HUES48 (cell line): ENCODE results near the gene BNC2.

Experiments used
- H3K27ac ChIP-seq: one replicate; pipeline ENCODE4 v1.7.0; 2013; ENCODE audit warnings: low read depth, low read length, inconsistent platforms
- H3K27me3 ChIP-seq: 2 replicates; pipeline ENCODE4 v1.6.1; 2013; ENCODE audit warnings: mild to moderate bottlenecking, low read length; ENCODE audit not compliant: control insufficient read depth, insufficient read depth
- H3K36me3 ChIP-seq: 2 replicates; pipeline ENCODE4 v1.6.1; 2013; ENCODE audit warnings: low read length; ENCODE audit not compliant: control insufficient read depth, insufficient read depth
- H3K4me1 ChIP-seq: 2 replicates; pipeline ENCODE4 v1.6.1; 2013; ENCODE audit warnings: mild to moderate bottlenecking, low read length; ENCODE audit not compliant: control insufficient read depth, insufficient read depth
- H3K4me3 ChIP-seq: 2 replicates; pipeline ENCODE4 v1.5.1; 2013; ENCODE audit warnings: mild to moderate bottlenecking, low read depth, low read length
- H3K9ac ChIP-seq: 2 replicates; pipeline ENCODE4 v1.6.1; 2013; ENCODE audit warnings: mild to moderate bottlenecking, low read depth, low read length, moderate library complexity
- H3K9me3 ChIP-seq: 2 replicates; pipeline ENCODE4 v1.6.1; 2013; ENCODE audit warnings: low read length; ENCODE audit not compliant: control insufficient read depth, insufficient read depth

The BNC2 gene

DNA sequence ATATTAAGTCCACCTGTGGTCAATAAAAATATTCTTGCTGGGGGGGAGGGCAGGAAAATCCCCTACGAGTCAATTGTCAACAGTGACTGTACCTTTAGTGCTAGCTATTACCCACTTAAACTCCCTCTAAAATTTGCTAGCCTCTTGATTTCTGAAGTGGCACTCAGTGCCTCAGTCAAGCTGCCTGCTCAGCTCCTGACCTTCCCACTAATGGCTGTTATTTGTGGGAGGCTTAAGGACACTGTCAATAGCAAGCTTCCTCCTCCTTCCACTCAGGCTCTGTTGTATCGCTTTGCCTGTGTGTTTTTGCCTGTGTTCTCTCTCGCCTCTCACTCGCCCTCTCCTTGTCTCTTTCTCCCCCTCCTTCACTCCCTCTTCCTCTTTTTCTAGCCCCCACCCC, 140.8 kb downstream of the BNC2 start:
- peak overlapping the region; percentile 50 for H3K27ac ChIP-seq
- no peaks in the 10 kb centered on the region for H3K36me3 ChIP-seq
- peak overlapping the region; percentile 25; the same call in 1 of the 2 replicates for H3K4me3 ChIP-seq
- H3K9me3 ChIP-seq = no peaks in the 10 kb centered on the region
- H3K27me3 ChIP-seq = no peaks in the 10 kb centered on the region
- H3K4me1 ChIP-seq = peaks cover 90% of the 10 kb centered on the region
- peak overlapping the region; percentile 28; the same call in 1 of the 2 replicates for H3K9ac ChIP-seq

DNA sequence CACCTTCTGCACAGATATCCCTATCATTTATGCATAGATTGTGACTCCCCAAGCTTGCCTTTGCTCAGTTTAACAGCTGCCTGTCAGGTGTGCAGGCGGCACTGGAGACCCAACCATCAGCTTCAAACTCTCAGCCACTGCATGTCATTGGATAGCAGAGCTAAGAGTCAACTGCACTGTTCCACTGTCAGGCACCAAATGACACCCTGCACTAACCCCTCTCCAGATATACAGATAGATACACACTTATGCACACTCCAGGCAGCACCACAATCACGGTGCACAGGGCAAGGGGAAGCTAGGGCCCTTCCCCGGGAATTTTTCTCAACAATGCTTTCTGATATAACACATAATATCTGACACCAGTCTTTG, 142.3 kb downstream of the BNC2 start:
- H3K27me3 ChIP-seq = no peaks in the 10 kb centered on the region
- H3K4me3 ChIP-seq = peak overlapping the region; percentile 80
- H3K9me3 ChIP-seq = no peaks in the 10 kb centered on the region
- peaks cover 75% of the 10 kb centered on the region for H3K4me1 ChIP-seq
- no peaks in the 10 kb centered on the region for H3K36me3 ChIP-seq
- H3K9ac ChIP-seq = no peak overlapping the region
- no peak overlapping the region for H3K27ac ChIP-seq

DNA sequence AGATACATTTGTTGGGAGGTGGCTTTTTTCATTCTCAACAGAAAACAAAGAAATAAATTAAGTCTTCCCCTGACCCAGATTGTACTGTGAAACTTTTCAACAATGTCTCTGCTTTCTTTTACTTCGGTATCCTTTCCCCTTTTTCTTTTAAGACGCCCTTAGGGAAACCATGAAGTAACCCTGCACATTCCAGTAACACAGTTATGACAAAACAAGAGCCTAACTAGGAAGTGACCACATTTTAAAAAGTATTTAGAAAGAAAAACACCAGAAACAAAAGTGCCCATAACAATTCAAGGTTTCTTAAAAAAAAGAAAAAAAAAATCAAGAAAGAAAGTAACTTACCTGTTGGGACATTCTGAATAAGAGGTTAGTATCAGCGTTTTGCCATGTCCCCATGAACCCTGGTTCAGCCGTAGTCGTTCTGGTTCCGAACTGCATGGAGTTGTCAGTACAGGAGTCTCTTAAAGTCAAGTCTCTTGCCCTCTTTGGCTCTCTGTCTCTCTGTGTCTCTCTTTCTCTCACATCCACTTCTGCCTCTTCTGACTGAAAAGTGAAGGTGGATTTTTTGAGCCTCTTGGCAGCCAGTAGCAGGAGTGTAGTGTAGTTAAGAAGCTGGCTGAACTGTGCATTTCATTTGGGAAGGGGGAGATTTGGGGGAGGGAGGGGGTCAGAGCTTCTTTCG, 142.9 kb downstream of the BNC2 start:
- H3K27ac ChIP-seq = peak overlapping the region; percentile 89
- no peaks in the 10 kb centered on the region for H3K9me3 ChIP-seq
- peaks cover 70% of the 10 kb centered on the region for H3K4me1 ChIP-seq
- peak overlapping the region; percentile 82 for H3K9ac ChIP-seq
- H3K4me3 ChIP-seq = peak overlapping the region; percentile 80
- no peaks in the 10 kb centered on the region for H3K36me3 ChIP-seq
- H3K27me3 ChIP-seq = no peaks in the 10 kb centered on the region

DNA sequence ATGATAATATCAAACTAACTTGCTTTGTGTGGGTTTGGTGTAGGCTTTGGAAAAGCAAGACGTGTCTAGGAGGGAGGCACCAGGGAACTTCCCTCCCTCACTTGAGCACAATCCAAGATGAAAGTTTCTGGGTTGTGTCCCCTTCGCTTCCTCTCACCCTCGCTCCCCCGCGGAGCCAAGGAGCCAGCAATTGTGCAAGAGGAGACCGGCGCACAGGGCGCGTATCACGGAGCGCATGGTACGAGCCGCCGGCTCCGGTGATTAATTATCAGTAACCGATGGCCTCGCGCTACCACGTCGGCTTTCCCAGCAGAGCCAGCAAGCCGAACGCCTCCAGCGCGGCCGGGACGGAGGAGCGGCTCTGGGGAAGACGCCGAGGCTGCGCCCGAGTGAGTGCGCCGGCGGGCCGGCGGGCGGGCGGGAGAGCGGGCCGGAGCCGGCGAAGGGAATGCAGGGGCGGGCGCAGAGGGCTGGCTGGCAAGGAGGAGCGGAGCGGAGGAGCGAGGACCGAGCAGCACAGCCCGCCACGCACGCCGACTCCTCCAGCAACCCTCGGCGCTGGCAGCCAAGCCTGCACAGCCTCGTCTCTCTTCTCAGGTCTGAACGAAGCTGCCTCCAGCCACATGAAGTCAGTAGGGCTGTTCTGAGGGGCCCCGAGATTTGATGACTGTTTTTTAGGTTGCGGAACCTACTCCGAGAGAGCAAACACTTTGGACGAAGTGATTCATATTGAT, 143.6 kb downstream of the BNC2 start:
- Histone ChIP-seq H3K4me1 (peaks cover 66% of the 10 kb centered on the region), H3K27ac (peak overlapping the region; percentile 89), H3K36me3 (no peaks in the 10 kb centered on the region), H3K9ac (peak overlapping the region; percentile 82), H3K27me3 (no peaks in the 10 kb centered on the region), H3K9me3 (no peaks in the 10 kb centered on the region), H3K4me3 (peak overlapping the region; percentile 80)

DNA sequence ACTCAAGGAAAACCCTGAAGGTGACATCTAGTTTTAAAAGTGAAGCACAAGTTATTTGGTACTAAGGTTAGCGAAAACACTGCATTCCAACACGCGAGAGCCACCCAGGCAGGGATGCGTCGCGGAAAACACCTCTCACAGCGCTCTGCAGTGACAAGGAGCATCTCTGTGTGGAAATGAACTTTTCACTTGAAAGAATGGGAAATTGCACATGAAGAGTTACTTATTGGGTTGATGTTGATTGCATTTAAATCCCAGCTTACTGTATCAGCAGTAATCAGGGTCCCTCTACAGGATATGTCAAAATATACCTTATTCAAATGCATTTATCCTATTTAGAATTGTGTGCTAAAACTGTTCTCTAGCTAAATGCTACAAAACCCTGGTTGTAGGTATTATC, 144.4 kb downstream of the BNC2 start:
- Histone ChIP-seq H3K4me3 (peak overlapping the region; percentile 80), H3K27ac (peak overlapping the region; percentile 89)

DNA sequence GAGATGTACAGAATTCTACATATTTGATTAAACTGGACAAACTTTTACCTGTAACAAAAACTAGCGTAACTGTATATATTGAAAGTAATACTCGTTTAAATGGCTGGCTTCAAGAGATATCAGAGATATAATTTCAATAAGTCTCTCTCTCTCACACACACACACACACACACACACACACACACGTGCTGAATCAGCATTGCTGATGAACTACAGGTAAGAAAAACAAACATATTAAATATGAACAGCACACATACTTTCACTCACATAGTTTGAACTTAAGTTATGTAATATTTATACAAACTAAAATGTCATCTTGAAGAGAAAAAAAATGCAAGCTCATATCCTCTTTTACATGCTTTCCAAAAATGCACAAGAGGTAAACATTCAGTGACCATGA, 145.4 kb downstream of the BNC2 start:
- Histone ChIP-seq H3K36me3 (no peaks in the 10 kb centered on the region), H3K27ac (no peak overlapping the region), H3K27me3 (no peaks in the 10 kb centered on the region), H3K9me3 (no peaks in the 10 kb centered on the region), H3K9ac (no peak overlapping the region), H3K4me3 (no peak overlapping the region), H3K4me1 (peaks cover 62% of the 10 kb centered on the region)

More for the DNA sequence above, 144.4 kb downstream of the BNC2 start:
- Histone ChIP-seq H3K9ac (peak overlapping the region; percentile 82; the same call in 1 of the 2 replicates), H3K27me3 (no peaks in the 10 kb centered on the region), H3K4me1 (peaks cover 65% of the 10 kb centered on the region), H3K9me3 (no peaks in the 10 kb centered on the region), H3K36me3 (no peaks in the 10 kb centered on the region)

DNA sequence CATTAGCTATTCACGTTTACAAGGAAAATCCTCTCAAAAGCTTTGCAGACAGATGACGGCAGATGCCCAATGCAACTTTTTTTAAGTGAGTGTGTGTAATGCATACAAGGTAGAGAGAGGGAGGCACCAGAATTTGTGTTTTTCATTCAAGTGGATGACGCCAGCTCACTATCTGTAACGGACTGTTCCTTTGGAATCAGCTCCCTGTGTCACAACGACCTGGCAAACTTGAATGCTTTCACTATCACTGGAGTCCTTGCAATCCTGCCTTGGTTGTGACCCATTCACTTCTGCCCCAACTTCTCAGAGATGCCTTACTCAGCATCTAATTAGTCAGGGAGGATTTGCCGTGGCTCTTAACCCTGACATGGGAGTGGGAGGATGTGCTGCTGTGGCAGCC, 148.5 kb downstream of the BNC2 start:
- Histone ChIP-seq H3K36me3 (no peaks in the 10 kb centered on the region), H3K9ac (no peak overlapping the region), H3K27ac (no peak overlapping the region), H3K4me3 (no peak overlapping the region), H3K9me3 (no peaks in the 10 kb centered on the region), H3K27me3 (no peaks in the 10 kb centered on the region), H3K4me1 (peaks cover 63% of the 10 kb centered on the region)

DNA sequence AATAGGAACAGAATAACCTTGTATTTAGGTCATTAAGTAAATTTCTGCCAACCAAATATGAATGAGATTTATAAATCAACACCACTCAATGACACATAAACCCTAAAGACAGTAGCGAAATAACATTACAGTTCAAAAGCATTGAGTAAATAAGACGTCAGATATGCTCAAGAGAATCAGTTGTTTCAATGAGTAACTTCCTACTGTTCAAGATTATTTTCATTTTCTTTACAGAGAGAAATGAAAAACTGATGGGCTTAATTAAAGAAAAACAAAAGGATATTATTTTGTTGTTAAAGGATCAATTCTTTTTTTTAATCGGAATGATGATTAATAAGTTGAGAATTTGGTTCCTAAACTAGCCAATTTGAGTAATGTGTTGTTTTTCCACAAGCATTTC, 150.1 kb downstream of the BNC2 start:
- Histone ChIP-seq H3K9me3 (no peaks in the 10 kb centered on the region), H3K4me1 (peaks cover 69% of the 10 kb centered on the region), H3K27ac (no peak overlapping the region), H3K27me3 (no peaks in the 10 kb centered on the region), H3K36me3 (no peaks in the 10 kb centered on the region), H3K9ac (no peak overlapping the region), H3K4me3 (no peak overlapping the region)

DNA sequence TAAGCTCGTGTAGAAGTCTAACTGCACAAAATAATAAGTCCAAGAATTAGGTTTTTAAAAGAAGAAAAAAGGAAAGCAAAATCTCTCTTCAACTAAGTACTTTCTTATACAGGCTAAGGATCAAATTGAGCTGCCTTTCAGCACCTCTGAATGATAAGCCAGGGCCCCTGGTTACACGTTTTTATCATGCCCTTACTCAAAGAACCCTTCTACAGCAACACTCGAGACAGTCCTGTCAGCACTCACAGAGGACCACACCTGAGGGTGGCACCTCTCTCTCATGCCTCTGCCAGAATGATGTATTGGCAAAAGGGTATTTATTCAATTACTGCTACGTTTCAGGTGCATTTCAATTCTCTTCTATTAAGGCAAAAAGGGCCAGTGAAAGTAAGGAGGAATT, 150.5 kb downstream of the BNC2 start:
- H3K36me3 ChIP-seq = no peaks in the 10 kb centered on the region
- H3K27me3 ChIP-seq = no peaks in the 10 kb centered on the region
- no peak overlapping the region for H3K4me3 ChIP-seq
- H3K9me3 ChIP-seq = no peaks in the 10 kb centered on the region
- no peak overlapping the region for H3K9ac ChIP-seq
- H3K27ac ChIP-seq = no peak overlapping the region
- peaks cover 65% of the 10 kb centered on the region for H3K4me1 ChIP-seq

DNA sequence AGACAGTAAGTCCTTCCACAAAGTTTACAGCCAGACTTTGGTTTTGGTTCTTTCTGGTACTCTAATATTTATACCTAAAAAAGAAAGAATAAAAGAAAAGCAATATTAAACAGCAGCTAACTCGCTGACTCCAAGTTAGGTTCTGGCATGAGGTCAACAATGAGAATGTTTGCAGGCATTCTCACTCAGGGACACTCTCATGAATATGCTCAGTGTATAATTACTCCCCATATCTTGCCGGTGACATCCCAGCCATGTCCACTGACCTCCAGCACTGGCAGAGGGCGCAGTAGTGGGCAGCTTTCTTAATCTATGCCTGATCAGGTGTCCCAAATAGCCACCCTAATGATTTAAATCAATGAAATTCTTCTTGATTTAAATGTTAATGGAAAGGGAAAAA, 151.5 kb downstream of the BNC2 start:
- no peak overlapping the region for H3K4me3 ChIP-seq
- H3K27ac ChIP-seq = no peak overlapping the region
- no peaks in the 10 kb centered on the region for H3K9me3 ChIP-seq
- H3K27me3 ChIP-seq = no peaks in the 10 kb centered on the region
- H3K36me3 ChIP-seq = no peaks in the 10 kb centered on the region
- no peak overlapping the region for H3K9ac ChIP-seq
- peaks cover 69% of the 10 kb centered on the region for H3K4me1 ChIP-seq

DNA sequence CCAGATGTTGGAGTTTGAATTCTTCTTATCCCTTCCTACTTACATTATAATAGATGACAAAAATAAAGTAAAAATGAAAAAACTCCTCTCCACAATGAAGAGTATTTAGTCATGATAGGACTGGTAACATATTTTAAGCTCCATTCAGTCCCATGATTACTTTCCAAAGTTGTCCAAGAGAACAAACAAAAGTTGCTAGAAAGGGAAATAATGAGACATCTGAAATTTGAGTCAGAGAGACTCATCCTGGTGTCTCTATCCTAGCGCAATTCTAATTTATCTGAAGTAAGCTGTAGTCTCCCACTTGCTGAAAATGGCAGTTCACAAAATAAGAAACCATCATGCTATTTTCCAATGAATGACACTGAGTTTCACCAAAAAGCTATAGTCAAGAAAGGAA, 152.2 kb downstream of the BNC2 start:
- no peak overlapping the region for H3K27ac ChIP-seq
- no peaks in the 10 kb centered on the region for H3K9me3 ChIP-seq
- H3K27me3 ChIP-seq = no peaks in the 10 kb centered on the region
- no peaks in the 10 kb centered on the region for H3K36me3 ChIP-seq
- peaks cover 74% of the 10 kb centered on the region for H3K4me1 ChIP-seq
- no peak overlapping the region for H3K9ac ChIP-seq
- no peak overlapping the region for H3K4me3 ChIP-seq
